ENCODE results near the gene COX14. TPM values are rescaled to one million over a fixed set of nuclear protein-coding genes. Genes with fewer than 3 reads are reported as not detected.

The COX14 gene
- total RNA-seq, 1 donor from 2014 or later: 195 TPM

DNA sequence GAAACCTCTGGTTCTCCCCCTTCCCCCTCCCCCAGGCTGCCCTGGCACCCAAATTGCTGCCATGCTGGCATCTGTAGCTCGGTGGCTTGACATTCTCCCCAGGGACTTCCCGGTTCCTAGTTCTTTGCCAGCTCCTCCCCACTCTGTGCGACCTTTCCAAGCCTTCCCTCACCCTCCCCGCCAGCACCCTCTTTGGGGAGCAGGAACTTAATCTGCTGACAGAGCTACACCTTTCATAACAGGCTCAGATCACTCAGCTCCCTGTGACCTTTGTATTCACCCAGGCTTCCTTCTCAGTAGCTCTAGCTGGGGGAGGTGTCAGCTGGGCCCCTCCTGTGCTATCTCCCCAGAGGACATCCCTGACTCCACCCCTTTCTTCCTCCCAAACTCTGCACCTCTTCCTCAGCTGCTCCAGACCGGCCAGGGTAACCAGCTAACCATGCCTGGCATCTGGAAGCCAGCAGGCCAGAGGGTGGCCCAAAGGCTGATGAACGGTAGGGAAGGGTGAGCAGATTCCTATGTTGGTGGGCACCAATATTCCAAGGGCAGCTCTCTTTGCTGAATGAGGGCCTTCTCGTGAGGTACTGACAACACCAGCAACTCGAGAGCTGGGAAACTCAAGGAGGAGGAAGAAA, 1.8 kb upstream of the COX14 start:
- peak overlapping the region; percentile 97 for H3K27ac ChIP-seq (replicated peaks)
- TF ChIP-seq, protein P1, sequence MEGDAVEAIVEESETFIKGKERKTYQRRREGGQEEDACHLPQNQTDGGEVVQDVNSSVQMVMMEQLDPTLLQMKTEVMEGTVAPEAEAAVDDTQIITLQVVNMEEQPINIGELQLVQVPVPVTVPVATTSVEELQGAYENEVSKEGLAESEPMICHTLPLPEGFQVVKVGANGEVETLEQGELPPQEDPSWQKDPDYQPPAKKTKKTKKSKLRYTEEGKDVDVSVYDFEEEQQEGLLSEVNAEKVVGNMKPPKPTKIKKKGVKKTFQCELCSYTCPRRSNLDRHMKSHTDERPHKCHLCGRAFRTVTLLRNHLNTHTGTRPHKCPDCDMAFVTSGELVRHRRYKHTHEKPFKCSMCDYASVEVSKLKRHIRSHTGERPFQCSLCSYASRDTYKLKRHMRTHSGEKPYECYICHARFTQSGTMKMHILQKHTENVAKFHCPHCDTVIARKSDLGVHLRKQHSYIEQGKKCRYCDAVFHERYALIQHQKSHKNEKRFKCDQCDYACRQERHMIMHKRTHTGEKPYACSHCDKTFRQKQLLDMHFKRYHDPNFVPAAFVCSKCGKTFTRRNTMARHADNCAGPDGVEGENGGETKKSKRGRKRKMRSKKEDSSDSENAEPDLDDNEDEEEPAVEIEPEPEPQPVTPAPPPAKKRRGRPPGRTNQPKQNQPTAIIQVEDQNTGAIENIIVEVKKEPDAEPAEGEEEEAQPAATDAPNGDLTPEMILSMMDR (IDR thresholded peaks at IDR 0.05; ENCODE audit: borderline replicate concordance): no peak
- peak overlapping the region; percentile 88 for H3K4me3 ChIP-seq
- DNase-seq: peak; percentile 58
- no peaks in the 10 kb centered on the region for H3K36me3 ChIP-seq
- intact Hi-C loops (cut with micrococcal nuclease): no loop called here
- peaks cover 65% of the 10 kb centered on the region for H3K4me1 ChIP-seq
- H3K9me3 ChIP-seq (replicated peaks): no peaks in the 10 kb centered on the region
- no peaks in the 10 kb centered on the region for H3K27me3 ChIP-seq (ENCODE audit: low read depth)

DNA sequence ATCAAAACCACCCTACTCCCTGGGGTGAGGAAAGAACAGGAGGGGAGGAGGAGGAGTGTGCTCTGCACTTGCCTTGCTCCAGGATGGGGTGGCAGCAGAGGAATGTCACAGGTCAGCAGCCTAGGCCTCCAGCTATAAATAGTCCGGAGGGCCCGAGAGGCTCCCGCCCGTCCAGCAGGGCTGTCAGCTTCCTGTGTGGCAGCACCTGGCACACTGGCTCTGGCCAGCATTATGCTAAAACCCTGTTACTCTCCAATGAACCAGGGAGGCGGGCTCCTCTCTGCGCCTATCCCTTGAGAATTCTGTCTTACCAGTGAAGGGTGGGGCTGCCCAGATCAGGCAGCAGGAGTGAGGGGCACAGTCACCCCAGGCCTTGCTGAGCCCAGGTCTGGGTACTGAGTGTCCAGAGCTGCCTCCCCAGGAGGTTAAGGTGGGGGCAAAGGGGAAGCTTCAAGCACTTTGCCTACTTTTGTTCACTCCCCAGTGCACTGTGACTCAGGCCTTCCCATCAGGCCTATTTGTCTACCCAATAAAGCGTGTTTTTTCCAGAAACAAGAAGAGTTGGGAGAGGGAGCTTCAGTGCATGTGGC, 1.2 kb upstream of the COX14 start:
- Histone ChIP-seq H3K27ac (replicated peaks) (peak overlapping the region; percentile 97), H3K9me3 (replicated peaks) (no peaks in the 10 kb centered on the region), H3K27me3 (ENCODE audit: low read depth) (no peaks in the 10 kb centered on the region), H3K4me1 (peaks cover 65% of the 10 kb centered on the region), H3K4me3 (peak overlapping the region; percentile 88), H3K36me3 (peaks cover 5% of the 10 kb centered on the region)
- peak; percentile 82 for DNase-seq
- intact Hi-C loops (cut with micrococcal nuclease): no loop called here
- TF ChIP-seq, protein P1 (IDR thresholded peaks at IDR 0.05; ENCODE audit: borderline replicate concordance): no peak

DNA sequence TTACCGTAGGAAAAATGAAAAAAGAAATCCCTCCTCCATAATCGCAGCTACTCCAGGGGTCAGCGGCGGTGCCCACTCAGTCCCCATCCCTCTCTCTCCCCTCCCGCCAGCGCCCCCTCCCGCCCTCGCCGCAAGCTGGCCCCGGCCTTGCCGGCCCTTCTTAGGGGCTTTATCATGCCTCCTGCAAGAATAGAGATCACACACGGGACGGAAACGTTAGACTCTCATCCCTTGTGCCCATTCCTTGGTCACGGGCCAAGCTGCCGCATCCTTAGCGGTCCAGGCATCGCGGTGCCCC, 692 bp upstream of the COX14 start:
- intact Hi-C loops (cut with micrococcal nuclease): no loop called here
- TF ChIP-seq, protein P1 (IDR thresholded peaks at IDR 0.05; ENCODE audit: borderline replicate concordance): no peak
- H3K4me3 ChIP-seq: peak overlapping the region; percentile 88
- peak overlapping the region; percentile 97 for H3K27ac ChIP-seq (replicated peaks)
- H3K9me3 ChIP-seq (replicated peaks): no peaks in the 10 kb centered on the region
- no peak for DNase-seq
- H3K36me3 ChIP-seq: peaks cover 7% of the 10 kb centered on the region
- H3K4me1 ChIP-seq: peaks cover 68% of the 10 kb centered on the region
- H3K27me3 ChIP-seq (ENCODE audit: low read depth): no peaks in the 10 kb centered on the region

DNA sequence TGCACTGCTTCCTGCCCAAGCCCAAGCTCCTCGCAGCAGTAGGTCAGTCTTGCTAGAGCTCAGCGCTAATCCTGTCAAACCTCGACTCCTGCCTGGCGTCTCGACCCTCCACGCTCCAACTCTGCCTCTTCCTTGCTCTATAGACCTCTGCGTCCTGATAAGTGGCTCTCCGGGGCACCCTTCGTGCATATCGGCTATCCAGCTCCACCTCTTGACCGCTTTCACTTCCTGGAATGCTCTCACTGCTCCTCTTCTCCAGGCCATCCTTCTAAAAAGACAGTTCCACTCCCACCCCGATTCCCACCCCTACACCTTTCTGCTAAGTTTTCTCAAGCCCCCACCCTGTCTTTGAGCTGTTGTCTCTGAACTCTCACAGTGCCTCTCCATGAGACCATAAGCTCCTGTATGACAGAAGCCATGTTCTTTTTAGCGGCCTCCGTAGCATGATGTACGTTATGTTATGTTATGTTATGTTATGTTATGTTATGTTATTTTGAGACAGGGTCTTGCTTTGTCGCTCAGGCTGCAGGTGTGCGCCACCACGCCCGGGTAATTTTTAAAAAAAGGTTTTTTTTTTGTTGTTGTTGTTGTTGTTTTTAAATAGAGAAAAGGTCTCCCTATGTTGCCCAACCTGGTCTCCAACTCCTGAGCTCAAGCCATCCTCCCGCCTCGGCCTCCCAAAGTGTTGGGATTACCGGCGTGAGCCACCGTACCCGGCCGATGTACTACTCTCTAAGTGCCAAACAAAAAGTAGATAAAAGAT, 601 bp downstream of the COX14 start:
- intact Hi-C loops (cut with micrococcal nuclease): no loop called here

DNA sequence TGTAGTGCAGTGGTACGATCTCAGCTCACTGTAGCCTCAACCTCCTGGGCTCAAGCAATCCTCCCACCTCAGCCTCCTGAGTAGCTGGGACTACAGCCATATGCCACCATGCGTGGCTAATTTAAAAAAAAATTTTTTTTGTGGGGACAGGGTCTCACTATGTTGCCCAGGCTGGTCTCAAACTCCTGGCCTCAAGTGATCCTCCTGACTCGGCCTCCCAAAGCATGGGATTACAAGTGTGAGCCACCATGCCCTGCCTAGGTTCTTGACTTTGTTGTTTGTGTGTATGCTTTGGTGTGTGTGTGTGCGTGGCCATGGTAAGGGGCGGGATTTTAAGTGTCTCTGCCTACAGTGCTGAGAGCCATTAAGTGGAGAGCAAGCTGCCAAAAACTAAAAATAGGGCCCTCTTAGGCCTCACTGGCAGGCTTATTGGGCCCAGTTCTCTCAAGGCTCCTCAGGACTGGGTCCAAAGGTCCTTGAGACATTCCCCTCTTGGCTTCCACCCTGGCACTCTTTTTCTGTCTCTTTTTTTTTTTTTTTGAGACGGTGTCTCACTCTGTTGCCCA, 5.1 kb downstream of the COX14 start:
- Histone ChIP-seq H3K27ac (replicated peaks) (peak overlapping the region; percentile 73), H3K9me3 (replicated peaks) (no peaks in the 10 kb centered on the region), H3K4me1 (peaks cover 77% of the 10 kb centered on the region), H3K4me3 (no peak overlapping the region), H3K27me3 (ENCODE audit: low read depth) (no peaks in the 10 kb centered on the region), H3K36me3 (peaks cover 43% of the 10 kb centered on the region)
- TF ChIP-seq, protein P1 (IDR thresholded peaks at IDR 0.05; ENCODE audit: borderline replicate concordance): no peak
- no peak for DNase-seq
- intact Hi-C loops (cut with micrococcal nuclease): no loop called here

More for the DNA sequence above, 601 bp downstream of the COX14 start:
- H3K4me3 ChIP-seq: peak overlapping the region; percentile 88
- H3K9me3 ChIP-seq (replicated peaks): no peaks in the 10 kb centered on the region
- DNase-seq: no peak
- TF ChIP-seq, protein P1 (IDR thresholded peaks at IDR 0.05; ENCODE audit: borderline replicate concordance): no peak
- no peaks in the 10 kb centered on the region for H3K27me3 ChIP-seq (ENCODE audit: low read depth)
- H3K27ac ChIP-seq (replicated peaks): peak overlapping the region; percentile 96
- peaks cover 11% of the 10 kb centered on the region for H3K36me3 ChIP-seq
- H3K4me1 ChIP-seq: peaks cover 81% of the 10 kb centered on the region

Measured in left ventricle myocardium inferior (tissue), 1 donor.